NCI-H2196 (cell line): ENCODE measurements around the gene CRIP3.

ENCODE experiments used
- DNase-seq: peaks from one replicate; lab custom pipeline; 2025; ENCODE audit not compliant: unreplicated experiment; lab: John Stamatoyannopoulos, UW

Gene CRIP3

DNA sequence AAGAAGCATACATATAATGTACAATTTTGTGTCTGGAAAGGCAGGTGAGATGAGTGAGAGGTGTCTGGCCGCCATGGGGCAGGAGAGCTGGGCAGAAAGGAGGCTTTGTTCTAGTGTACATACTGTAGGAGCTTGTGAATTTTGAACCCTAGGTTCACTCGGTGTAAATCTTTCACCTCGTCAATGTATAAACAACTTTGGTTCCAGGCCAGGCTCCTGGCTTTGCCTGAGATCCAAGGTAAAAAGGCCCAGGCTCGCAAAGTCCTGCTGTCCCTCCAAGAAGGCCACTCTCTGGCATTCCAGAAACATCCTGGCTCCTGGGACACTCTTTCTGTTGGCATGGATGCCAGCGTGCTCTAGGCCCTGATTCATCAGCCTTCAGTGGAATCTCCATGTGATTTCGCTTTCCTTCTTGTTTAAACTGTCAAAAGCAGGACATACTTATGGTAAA is 17.7 kb downstream of the CRIP3 start:
- DNase-seq: no peak

DNA sequence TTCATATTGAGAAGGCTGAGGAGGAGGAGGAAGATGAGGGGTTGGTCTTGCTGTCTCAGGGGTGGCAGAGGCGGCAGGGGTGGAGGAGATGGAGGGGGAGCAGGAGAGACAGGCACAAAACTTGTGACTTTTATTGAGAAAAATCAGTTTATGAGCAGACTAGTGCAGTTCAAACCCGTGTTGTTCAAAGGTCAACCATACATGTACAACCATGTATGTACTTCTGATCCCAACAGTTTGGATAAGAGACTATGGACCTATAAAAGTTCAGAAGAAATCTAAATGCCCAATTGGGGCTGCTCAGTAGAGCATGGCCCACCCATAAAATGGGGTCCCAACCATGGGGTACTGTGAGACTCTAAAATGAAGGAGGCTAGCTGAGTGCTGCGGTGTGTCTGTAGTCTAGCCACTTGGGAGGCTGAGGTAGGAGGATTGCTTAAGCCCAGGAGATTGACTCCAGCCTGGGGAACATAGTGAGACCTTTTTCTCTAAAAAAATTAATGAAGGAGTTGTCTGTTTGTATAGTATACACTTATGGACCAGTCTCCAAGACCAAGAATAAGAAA is 18.2 kb downstream of the CRIP3 start:
- DNase-seq: no peak

DNA sequence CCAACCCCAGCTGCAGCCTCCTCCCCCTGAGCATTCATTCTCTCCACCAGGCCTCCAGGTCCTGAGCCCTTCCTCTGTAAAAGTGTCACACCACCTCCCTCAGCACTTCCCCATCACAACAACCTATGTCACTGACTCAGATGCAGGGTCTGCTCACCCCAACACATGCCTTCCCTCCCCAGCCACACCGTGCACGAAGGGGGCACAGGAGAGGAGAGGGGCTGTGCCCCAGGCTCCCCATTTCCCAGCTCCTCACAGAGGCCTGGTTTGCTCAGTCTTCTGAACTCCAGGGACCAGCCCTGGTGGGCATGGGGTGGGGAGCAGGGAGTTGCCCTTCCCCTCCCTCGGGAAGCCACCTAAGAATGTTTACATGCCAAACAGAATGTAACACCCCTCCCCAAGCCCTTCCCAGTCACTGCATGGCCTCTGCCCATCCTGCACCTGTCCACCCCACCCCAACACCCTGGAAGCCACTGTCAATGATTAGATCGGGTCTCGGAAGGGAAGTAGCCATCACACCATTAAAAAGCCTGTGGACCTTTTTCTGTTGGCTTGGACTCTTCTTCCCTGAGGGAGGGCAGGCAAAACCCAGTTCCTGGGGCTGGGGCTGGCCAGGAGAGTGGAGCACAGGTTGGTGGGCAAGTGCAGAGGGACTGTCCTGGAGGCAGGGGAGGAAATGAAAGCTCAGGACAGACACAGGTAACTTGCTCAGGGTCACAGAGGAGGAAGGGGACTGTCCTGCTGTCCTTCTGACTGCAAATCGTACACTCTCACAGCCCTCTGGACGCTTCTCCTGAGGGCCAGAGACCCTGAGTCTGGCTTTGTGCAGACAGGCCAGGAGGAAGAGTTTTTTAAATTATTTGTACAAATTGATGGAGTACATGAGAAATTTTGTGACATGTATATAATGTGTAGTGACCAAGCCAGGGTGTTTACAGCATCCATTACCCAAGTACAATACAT is 20.6 kb downstream of the CRIP3 start:
- DNase-seq: no peak

DNA sequence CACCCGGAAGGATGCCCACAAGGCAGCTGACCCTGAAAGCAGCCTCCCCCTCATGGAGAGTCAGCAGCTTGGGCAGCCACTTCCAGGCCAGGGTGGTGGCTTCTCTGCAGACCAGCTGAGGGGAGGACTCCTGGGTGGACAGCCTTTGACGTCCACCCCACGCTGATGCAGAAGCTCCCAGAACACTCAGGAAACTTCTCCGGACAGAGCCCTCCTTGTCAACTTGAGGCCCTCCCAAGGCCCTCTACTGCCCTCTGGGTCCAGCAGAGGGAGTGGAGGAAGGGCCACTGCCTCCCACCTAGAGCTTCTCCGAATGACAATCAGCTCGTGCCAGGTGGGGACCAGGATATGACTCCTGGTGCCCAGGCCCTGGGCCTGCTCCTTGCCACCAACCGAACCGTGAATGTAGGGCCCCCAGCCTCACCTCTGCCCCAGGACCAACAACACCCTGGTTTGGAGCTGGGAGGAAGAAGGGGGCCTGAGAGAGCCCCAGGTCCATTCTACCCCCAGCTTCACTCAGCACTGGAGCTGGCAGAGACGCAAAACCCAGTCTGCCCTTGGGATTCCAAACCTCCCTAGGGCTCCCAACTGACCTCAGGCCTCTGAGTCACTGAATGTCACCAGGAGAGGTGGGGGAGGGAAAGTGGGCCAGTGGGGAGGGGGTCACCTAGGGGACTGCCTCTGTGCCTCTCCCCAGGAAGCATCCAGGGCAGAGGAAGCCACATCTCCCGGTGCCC is 21.5 kb downstream of the CRIP3 start:
- no peak for DNase-seq

DNA sequence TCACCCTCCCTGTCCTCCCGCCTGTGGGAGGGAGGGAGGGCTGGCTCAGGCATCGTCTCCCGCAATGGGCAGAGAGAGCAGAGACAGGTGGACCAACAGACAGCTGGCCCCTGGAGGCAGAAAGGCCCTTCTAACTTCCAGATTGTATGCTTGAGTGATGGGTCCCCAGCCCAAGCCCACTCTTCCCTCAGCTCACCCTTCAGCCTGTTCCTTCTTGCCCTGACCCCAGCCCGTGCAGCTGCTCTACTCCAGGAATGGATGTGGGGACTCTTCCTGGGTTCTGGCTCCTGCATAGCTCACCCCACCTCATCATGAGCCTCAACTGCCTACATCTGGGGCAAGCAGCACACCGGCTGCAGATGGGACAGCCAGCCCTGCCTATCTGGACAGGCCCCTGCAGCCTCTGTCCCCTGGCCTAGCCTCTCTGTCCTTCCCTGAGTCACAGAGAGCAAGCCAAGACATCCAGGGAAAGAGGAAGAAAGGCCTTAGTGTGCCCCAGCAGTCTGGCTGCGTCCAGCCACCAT is 22.1 kb downstream of the CRIP3 start:
- no peak for DNase-seq

DNA sequence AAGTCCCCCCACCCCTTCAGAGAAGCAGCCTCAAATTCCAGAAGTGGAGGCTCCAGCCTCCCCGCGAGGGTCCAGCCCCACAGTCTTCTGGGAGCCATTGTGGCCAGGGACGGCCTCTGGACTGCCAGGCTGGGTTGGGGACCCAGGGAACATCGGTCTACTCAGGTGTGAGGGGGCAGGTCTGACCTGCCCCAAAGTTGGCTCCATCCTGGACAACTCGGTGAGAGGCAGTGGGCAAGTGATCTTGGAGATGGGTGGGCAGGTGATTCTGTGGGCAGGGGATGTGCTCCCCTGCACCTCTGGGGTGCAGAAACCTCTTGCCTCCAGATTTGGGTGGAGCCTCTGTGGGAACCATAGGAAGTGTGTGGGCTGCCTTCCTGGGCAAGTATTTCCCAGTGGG is 22.8 kb downstream of the CRIP3 start:
- no peak for DNase-seq

DNA sequence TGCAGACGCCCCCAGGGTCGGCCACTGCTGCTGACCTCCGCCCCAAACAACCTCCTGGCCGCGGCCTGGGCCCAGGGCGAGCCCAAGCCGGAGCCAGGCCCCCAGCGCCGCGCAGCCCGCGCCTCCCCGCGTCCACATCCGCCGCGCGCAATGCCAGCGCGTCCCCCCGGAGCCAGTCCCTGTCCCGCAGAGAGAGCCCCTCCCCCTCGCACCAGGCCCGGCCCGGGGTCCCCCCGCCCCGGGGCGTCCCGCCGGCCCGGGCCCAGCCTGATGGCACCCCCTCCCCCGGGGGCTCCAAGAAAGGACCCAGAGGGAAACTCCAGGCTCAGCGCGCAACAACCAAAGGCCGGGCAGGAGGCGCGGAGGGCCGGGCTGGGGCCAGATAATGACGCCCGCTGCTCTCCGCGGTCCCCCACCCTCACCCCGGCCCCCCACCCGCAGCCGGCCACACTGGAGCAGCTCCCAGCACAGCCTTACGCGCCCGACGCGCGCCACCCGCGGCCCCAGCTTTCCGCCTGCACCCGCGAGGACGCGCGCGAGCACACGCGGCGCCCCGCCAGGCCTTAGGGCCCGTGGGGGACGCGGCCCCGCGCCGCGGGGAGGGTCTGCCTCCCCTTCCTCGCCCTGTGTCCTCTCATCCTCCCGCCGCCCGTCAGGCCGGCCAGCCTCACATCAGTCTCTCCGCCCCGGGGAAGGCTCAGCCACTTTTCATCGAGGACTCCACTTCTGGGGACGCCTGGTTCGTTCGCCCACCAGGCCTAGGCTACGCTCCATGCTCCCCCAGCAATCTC is 23.4 kb downstream of the CRIP3 start:
- DNase-seq: no peak

DNA sequence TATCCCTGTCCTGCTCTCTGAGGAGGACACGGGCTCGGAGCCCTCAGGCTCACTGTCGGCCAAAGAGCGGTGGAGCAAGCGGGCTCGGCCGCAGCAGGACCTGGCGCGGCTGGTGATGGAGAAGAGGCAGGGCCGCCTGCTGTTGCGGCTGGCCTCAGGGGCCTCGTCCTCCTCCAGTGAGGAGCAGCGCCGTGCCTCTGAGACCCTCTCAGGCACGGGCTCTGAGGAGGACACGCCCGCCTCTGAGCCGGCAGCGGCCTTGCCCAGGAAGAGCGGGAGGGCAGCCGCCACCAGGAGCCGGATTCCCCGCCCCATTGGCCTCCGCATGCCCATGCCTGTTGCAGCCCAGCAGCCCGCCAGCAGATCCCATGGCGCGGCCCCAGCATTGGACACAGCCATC is 24.7 kb downstream of the CRIP3 start:
- DNase-seq: no peak

DNA sequence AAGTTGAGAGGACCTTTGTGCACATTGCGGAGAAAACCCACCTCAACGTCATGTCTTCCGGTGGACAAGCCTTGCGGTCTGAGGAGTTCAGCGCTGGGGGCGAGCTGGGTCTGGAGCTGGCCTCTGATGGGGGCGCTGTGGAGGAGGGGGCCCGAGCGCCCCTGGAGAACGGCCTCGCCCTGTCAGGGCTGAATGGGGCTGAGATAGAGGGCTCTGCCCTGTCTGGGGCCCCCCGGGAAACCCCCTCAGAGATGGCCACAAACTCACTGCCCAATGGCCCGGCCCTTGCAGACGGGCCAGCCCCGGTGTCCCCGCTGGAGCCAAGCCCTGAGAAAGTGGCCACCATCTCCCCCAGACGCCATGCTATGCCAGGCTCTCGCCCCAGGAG is 25.1 kb downstream of the CRIP3 start:
- no peak for DNase-seq

DNA sequence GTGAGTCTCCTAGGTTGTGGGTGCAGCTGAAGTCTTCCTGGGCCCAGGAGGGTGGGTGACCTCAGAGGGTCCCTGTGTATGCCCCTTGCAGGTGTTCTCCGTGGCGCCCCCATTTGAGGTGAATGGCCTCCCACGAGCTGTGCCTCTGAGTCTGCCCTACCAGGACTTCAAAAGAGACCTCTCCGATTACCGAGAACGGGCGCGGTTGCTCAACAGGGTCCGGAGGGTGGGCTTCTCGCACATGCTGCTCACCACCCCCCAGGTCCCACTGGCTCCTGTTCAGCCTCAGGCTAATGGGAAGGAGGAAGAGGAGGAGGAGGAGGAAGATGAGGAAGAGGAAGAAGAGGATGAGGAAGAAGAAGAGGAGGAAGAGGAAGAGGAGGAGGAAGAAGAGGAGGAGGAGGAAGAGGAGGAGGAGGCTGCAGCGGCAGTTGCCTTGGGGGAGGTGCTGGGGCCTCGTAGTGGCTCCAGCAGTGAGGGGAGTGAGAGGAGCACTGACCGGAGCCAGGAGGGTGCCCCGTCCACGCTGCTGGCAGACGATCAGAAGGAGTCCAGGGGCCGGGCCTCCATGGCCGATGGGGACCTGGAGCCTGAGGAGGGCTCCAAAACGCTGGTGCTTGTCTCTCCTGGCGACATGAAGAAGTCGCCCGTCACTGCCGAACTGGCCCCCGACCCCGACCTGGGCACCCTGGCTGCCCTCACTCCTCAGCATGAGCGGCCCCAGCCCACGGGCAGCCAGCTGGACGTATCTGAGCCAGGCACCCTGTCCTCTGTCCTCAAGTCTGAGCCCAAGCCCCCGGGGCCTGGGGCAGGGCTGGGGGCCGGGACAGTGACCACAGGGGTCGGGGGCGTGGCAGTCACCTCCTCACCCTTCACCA is 25.8 kb downstream of the CRIP3 start:
- DNase-seq: no peak

DNA sequence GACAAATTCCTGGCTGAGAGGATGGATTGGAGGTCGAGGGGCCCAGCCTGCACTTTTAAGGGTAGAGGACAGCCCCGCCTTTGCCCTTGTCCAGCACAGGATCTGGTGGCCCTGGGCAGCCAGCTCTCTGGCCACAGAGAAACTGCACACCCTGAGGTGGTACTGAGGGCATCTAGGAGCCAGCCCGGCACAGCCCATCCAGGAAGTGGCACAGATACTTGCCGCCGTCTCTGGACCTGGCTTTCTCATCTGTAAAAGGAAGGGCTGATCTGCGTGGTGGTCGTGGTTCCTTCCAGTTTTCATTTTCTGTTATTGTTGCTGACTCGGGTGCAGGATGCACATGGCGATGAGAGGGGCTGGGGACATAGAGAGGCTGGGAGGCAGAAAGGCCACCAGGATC is 26.6 kb downstream of the CRIP3 start:
- DNase-seq: no peak

DNA sequence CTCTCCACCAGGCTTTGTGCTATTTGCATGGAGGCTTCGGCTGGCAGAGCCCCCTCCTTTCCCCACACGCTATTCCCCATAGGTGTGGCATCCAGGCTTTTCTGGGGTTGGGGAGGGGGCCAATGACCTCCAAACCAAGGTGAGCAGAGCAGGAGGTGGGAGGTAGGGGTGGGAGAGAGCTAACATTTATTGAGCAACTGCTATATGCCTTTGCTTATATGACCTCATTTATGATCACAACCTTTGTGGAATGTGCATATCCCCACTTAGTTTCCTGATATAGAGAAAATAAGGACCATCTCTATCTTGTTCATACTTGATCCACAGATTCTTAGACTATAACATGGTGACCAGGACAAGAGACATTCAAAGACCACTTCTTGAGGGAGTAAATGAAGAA is 28.4 kb downstream of the CRIP3 start:
- no peak for DNase-seq

DNA sequence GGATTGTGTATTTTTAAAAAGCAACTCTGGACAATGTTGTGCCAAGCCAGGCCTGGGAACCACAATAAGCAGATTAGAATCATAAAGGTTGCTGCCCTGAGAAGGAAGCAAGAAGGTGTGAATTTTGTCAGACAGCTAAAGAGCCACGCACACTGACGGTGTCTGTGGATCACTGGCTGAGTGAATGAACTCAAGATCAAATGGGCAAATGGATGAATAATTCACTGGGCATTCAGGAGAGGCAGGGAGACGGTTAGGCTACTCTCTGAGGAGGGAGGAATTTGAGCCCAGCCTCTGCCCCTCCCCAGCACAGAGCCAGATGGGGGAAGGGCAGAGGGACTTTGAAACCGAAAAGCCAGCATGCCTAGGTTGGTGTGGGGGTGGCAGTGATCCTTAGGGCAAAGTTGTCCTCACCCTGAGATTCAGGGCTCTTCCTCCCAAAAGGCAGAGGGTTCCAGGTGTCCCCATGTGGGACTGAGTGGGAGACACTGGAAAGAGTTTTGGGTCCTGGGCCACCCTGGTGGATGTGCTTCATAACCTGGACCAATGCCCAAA is 30.0 kb downstream of the CRIP3 start:
- no peak for DNase-seq

DNA sequence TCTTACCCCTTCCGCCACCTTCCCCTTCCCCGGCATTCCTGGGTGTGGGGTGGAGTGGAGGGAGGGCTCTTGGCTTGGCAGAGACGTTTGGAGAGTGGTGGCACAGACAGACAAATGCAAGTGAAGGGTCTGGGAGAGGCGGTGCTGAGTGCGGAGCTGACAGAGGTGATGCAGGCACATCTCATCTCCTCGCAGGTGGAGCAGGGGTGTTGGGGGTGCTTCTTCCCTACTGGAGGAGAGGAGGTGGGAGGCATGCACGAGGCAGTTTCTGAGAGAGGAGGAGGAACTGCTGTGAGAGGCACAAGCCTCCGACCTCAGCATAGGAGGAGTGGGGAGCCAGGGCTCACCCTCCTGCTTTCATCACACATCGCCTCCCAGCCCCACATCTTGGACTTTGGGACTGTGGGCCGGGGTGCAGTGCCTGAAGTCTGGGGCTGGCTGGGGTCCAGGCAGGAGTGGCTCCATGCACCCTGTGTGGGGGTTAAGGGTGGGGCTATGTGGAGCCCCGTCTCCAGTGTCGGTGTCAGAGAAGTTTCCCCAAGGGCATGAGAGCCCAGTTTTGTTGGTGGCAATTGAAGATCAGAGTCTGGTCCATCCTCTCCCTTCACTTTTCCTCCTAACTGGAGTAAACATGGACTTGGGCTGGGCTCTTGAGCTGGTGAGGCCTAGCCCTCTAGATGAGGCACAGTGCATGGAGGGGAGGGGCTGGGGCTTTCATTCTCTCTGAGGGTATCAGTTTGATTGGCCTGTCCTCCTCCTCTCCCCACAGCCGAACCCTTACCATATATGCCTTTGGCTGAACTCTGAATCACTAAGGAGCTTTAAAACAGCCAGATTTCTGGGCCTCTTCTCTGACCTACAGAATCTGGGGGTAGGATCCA is 30.7 kb downstream of the CRIP3 start:
- DNase-seq: no peak

DNA sequence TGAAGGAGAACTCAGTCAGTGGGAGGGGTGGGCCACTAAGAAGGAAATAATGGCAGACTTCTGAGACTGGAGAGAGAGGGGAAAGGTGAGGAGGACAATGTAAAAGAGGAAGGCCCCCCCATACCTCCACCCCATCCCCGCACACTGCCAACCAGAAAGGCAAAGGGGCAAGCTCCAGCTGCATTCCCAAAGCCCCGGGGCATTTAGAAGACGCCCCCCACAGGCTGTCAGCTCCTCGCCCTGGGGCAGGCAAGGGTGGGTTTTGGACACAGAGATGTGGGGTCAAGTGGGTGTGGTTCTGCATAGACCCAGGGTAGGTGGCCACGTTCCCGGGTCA is 31.4 kb downstream of the CRIP3 start:
- no peak for DNase-seq

DNA sequence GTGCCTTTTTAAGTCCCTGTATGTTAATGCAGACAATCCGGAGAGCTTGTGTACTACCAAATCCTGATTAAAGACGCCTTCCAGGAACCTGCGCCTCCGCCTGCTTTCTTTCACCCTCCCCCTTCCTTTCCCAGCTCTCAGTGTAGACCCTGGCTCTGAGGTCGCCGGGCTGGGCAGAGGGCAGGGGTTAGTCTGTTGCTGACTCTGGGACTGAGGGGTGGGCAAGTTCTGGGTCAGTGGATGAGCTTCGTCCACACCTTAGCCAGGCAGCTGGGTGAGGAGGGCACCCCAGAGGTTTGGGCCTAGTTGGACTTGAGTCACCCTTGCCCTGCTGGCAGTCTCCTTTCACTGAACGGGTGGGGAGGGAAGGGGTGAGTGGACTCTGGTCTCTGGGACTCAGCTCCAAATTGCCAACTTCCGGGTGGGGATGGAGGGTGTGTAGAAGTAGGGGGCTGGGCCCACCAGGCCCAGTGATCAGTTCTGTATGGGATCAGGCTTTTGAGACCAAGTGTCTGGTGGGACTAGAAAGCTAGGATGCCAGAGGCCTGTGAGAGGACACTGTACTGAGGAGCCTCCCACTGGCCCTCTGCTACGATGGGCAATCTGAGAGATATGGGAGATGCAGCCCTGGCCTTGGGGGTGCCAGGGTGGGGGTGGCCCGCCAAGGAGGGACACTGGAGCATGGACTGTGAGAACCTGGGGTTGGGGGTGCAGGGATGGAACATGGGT is 31.9 kb downstream of the CRIP3 start:
- DNase-seq: no peak

DNA sequence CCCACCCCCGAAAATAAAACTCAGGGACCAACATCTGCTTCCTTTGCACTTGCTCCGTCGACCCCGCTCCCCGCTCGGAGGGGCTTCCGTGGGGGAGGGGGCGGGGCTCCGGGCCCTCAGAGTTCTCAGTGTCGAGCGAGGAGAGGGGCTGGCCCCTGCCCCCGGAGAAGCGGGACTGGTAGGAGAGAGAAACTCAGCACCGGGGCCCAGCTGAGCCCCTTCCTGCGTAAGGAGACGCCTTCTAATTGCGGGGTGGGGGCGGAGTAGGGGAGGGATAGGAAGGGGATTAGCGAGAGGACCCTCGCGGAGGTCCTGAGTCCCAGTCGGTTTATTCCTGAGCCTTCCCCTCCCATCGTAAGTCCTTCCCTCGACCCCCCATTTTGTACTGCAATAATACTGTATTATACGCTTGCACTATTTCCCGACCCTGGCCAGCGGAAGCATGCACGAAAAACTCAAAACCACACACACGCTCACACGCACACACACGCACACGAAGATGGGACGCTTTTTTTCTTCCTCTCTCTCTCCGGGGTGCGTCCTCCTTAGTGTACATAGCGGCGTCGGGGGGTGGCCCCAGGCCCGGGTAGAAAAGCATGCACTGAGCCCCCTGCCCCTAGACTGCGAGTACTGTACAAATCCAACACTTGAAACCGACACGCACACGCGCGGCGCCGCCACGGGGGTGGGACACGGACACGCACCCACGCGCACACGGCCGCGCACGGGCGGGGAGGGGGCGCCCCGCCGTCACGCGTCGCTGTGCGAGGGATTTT is 32.6 kb downstream of the CRIP3 start:
- no peak for DNase-seq
